ENCODE data around the gene PMP22. TPM values are rescaled to one million over a fixed set of nuclear protein-coding genes. Genes with fewer than 3 reads are reported as not detected.
"Not testable (repeated sequence)": the region's sequence is repeated elsewhere in the genome, so short reads cannot be mapped to it uniquely, and the experiment has no call there.

Gene PMP22
- total RNA-seq, 1 donor from 2014 or later, result 246 TPM

GRCh38 chr17:15233022-15233805 lies 31.9 kb downstream of the PMP22 start:
- no peak for DNase-seq (ENCODE audit: extremely low spot score in 2 of 2)
- H3K36me3 ChIP-seq, result peaks cover 0 to 77% of the 10 kb centered on the region in 2 donors
- intact Hi-C loops (cut with DNase I), result no loop called here
- no peak for TF ChIP-seq POLR2AphosphoS5 (IDR thresholded peaks at IDR 0.05; ENCODE audit: insufficient read depth in 1 of 2, low read depth in 1 of 2)
- TF ChIP-seq POLR2A (IDR thresholded peaks at IDR 0.05), result no peak
- no peak for TF ChIP-seq CTCF (IDR thresholded peaks at IDR 0.05)
- H3K9me3 ChIP-seq, result no peaks in the 10 kb centered on the region
- no peak overlapping the region for H3K27ac ChIP-seq
- peaks cover 56% of the 10 kb centered on the region for H3K4me1 ChIP-seq
- H3K27me3 ChIP-seq, result no peaks in the 10 kb centered on the region
- no peak overlapping the region for H3K4me3 ChIP-seq

- intact Hi-C loops (cut with DNase I), result no loop called here
- no peak overlapping the region for H3K27ac ChIP-seq
- no peaks in the 10 kb centered on the region for H3K9me3 ChIP-seq
- TF ChIP-seq CTCF (IDR thresholded peaks at IDR 0.05) (no peak), POLR2A (IDR thresholded peaks at IDR 0.05) (no peak)
- H3K27me3 ChIP-seq, result no peaks in the 10 kb centered on the region
- DNase-seq (ENCODE audit: extremely low spot score in 2 of 2), result no peak
- H3K4me3 ChIP-seq, result no peak overlapping the region
- peaks cover 56% of the 10 kb centered on the region for H3K4me1 ChIP-seq
- H3K36me3 ChIP-seq, result peaks cover 0 to 70% of the 10 kb centered on the region in 2 donors
Observed at GRCh38 chr17:15232517-15232915, 32.6 kb downstream of the PMP22 start.

GRCh38 chr17:15231851-15232516 lies 33.1 kb downstream of the PMP22 start:
- H3K4me1 ChIP-seq, result peaks cover 51% of the 10 kb centered on the region
- H3K9me3 ChIP-seq, result no peaks in the 10 kb centered on the region
- no peak for DNase-seq (ENCODE audit: extremely low spot score in 2 of 2)
- no peaks in the 10 kb centered on the region for H3K27me3 ChIP-seq
- H3K27ac ChIP-seq, result no peak overlapping the region
- intact Hi-C loops (cut with DNase I), result no loop called here
- H3K4me3 ChIP-seq, result no peak overlapping the region
- peaks cover 0 to 64% of the 10 kb centered on the region in 2 donors for H3K36me3 ChIP-seq
- TF ChIP-seq POLR2AphosphoS5 (IDR thresholded peaks at IDR 0.05; ENCODE audit: insufficient read depth in 1 of 2, low read depth in 1 of 2) (peak in 1 of 2 donors; percentile 25), CTCF (IDR thresholded peaks at IDR 0.05) (no peak), POLR2A (IDR thresholded peaks at IDR 0.05) (no peak)

GRCh38 chr17:15230866-15231265 lies 34.3 kb downstream of the PMP22 start:
- Histone ChIP-seq H3K4me1 (peaks cover 42% of the 10 kb centered on the region), H3K9me3 (no peaks in the 10 kb centered on the region), H3K27ac (no peak overlapping the region), H3K27me3 (no peaks in the 10 kb centered on the region), H3K36me3 (peaks cover 0 to 59% of the 10 kb centered on the region in 2 donors), H3K4me3 (no peak overlapping the region)
- DNase-seq (ENCODE audit: extremely low spot score in 2 of 2), result no peak
- TF ChIP-seq POLR2AphosphoS5 (IDR thresholded peaks at IDR 0.05; ENCODE audit: insufficient read depth in 1 of 2, low read depth in 1 of 2) (no peak), CTCF (IDR thresholded peaks at IDR 0.05) (no peak), POLR2A (IDR thresholded peaks at IDR 0.05) (no peak)
- intact Hi-C loops (cut with DNase I), result no loop called here

GRCh38 chr17:15221827-15222226 lies 43.3 kb downstream of the PMP22 start:
- H3K4me3 ChIP-seq; H3K27ac ChIP-seq; H3K36me3 ChIP-seq; DNase-seq (ENCODE audit: extremely low spot score in 2 of 2); H3K27me3 ChIP-seq; H3K9me3 ChIP-seq; H3K4me1 ChIP-seq; intact Hi-C loops (cut with DNase I): not testable (repeated sequence)

Data from vagina (tissue), 2 donors.